Stomach smooth muscle (tissue), 2 donors: ENCODE results near the gene ITGAD.

ENCODE experiments used
- H3K27ac ChIP-seq: one replicate; pipeline ENCODE4 v1.7.0; 2013; ENCODE audit warnings: mild to moderate bottlenecking, low read length, inconsistent platforms
- H3K27me3 ChIP-seq, 2 donors: one replicate each; pipeline ENCODE4 v1.7.0; 2013; ENCODE audit warnings: low read length in 2 of 2; ENCODE audit not compliant: insufficient read depth in 2 of 2, control insufficient read depth in 1 of 2
- H3K36me3 ChIP-seq, 2 donors: one replicate each; pipeline ENCODE4 v1.7.0; 2013; ENCODE audit warnings: low read length in 2 of 2; ENCODE audit not compliant: control insufficient read depth in 2 of 2, insufficient read depth in 2 of 2
- H3K4me1 ChIP-seq: one replicate; pipeline ENCODE4 v1.7.0; 2013; ENCODE audit warnings: low read length; ENCODE audit not compliant: control insufficient read depth, insufficient read depth
- H3K4me3 ChIP-seq, 2 donors: one replicate each; pipeline ENCODE4 v1.7.0; 2013; ENCODE audit warnings: low read length in 2 of 2
- H3K9ac ChIP-seq, 2 donors: one replicate each; pipeline ENCODE4 v1.7.0; 2013; ENCODE audit warnings: low read length in 2 of 2, mild to moderate bottlenecking in 1 of 2
- H3K9me3 ChIP-seq, 2 donors: one replicate each; pipeline ENCODE4 v1.7.0; 2013; ENCODE audit warnings: low read length in 2 of 2; ENCODE audit not compliant: control insufficient read depth in 2 of 2
- donor health status: healthy.
- donor health status: Pancreatic carcinoma.

The ITGAD gene

DNA sequence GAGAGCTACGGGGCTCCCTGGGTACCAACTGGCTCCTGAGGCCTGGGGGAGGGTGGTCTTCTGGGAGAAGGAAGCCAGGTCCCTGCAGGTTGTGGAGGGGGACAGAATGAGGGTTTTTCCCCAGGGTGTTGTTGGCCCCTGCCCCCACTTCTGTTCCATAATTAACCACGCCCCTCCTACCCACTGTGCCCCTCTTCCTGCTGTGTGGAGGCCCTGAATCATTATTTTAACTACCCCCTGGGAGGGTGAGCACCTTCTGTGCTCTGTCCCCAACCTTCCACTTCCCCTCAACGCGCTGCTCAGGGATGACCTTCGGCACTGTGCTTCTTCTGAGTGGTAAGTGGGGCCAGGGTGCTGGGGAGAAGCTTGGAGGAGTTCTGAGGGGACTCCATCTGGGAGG is at the start of gene ITGAD:
ITGAD (plus strand) TSS at position 280 of the 400 bp plus-strand sequence; CDS start at position 306, 26 bp downstream.
- H3K36me3 ChIP-seq: no peaks in the 10 kb centered on the region
- no peak within 1 kb of the TSS for H3K9ac ChIP-seq
- no peak within 1 kb of the TSS for H3K4me3 ChIP-seq
- H3K27ac ChIP-seq: no peak within 1 kb of the TSS
- no peaks in the 10 kb centered on the region for H3K9me3 ChIP-seq
- H3K27me3 ChIP-seq: peaks cover 2% of the 10 kb centered on the region in 2 donors
- H3K4me1 ChIP-seq: no peaks in the 10 kb centered on the region

DNA sequence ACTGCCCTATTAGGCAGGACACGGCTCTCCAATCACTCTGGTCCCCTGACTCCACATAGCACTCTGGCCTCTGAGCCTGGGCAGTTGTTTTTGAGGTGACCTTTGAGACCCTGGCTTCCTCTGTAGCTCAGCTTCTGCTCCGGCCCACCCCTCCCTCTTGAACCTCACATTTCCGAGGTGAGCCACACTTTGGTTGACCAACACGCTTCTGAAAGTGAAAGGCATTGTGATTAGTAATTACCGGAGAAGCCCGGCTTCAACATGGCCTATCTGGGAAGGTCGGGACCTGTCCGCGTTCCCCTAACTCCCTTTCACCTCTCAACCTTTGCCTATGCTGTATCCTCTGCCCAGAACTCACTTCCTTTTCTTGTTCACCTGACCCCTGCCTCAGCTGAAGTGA is 48.4 kb upstream of the ITGAD start:
- no peaks in the 10 kb centered on the region for H3K4me1 ChIP-seq
- no peak overlapping the region for H3K4me3 ChIP-seq
- no peak overlapping the region for H3K9ac ChIP-seq
- no peaks in the 10 kb centered on the region for H3K36me3 ChIP-seq
- H3K27me3 ChIP-seq: peaks cover 0 to 2% of the 10 kb centered on the region in 2 donors
- no peaks in the 10 kb centered on the region for H3K9me3 ChIP-seq
- no peak overlapping the region for H3K27ac ChIP-seq

- Histone ChIP-seq H3K9ac (no peak overlapping the region), H3K4me1 (no peaks in the 10 kb centered on the region), H3K4me3 (no peak overlapping the region), H3K9me3 (no peaks in the 10 kb centered on the region), H3K36me3 (no peaks in the 10 kb centered on the region), H3K27ac (no peak overlapping the region), H3K27me3 (peaks cover 0 to 6% of the 10 kb centered on the region in 2 donors)
These were observed 45.7 kb upstream of the ITGAD start for GRCh38 chr16:31347445-31347844.

GRCh38 chr16:31348579-31348978 is 44.6 kb upstream of the ITGAD start:
- Histone ChIP-seq H3K9me3 (no peaks in the 10 kb centered on the region), H3K9ac (no peak overlapping the region), H3K27me3 (peaks cover 0 to 6% of the 10 kb centered on the region in 2 donors), H3K27ac (no peak overlapping the region), H3K4me3 (no peak overlapping the region), H3K36me3 (no peaks in the 10 kb centered on the region), H3K4me1 (no peaks in the 10 kb centered on the region)

- no peak overlapping the region for H3K9ac ChIP-seq
- no peaks in the 10 kb centered on the region for H3K36me3 ChIP-seq
- H3K4me3 ChIP-seq: no peak overlapping the region
- H3K27ac ChIP-seq: no peak overlapping the region
- H3K9me3 ChIP-seq: no peaks in the 10 kb centered on the region
- H3K27me3 ChIP-seq: peaks cover 0 to 9% of the 10 kb centered on the region in 2 donors
- peaks cover 2% of the 10 kb centered on the region for H3K4me1 ChIP-seq
These were observed 42.7 kb upstream of the ITGAD start for GRCh38 chr16:31350275-31351005.

DNA sequence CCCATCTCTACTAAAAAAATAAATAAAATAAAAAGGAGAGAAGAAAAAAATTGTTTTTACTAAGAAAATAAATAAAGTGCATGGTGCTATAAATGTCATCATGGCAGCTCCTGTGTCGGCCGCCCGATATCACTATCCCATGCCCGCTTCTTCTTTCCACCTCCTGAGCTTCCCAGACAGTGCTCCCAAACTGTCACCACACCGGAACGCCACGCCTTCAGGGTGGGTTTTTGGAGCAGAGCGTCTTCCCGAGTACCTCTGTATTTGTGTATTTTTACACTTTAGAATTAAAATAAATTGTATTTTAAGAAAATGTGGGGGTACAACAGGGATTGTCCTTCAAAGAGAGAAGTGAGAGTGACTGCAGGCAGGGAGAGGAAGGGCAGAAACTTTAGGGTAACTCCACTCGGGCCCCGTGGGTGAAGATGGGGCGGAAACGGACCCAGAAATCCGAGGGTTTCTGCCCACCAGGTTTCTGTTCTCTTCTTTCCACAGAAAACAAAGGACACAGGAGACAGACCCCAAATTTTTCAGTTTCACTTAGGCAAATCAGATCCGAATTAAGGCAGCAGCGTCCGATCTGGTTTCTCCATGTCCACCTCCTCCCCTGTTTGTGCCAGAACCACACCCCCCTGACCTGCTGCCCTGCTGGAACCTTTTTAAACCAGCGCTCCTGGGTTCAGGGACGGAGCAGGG is 41.7 kb upstream of the ITGAD start:
- Histone ChIP-seq H3K9me3 (no peaks in the 10 kb centered on the region), H3K4me1 (peaks cover 2% of the 10 kb centered on the region), H3K4me3 (no peak overlapping the region), H3K36me3 (no peaks in the 10 kb centered on the region), H3K9ac (no peak overlapping the region), H3K27ac (no peak overlapping the region), H3K27me3 (peaks cover 0 to 9% of the 10 kb centered on the region in 2 donors)

- H3K9me3 ChIP-seq: no peaks in the 10 kb centered on the region
- no peaks in the 10 kb centered on the region for H3K36me3 ChIP-seq
- H3K9ac ChIP-seq: no peak overlapping the region
- peaks cover 2% of the 10 kb centered on the region for H3K4me1 ChIP-seq
- peaks cover 0 to 9% of the 10 kb centered on the region in 2 donors for H3K27me3 ChIP-seq
- H3K4me3 ChIP-seq: no peak overlapping the region
- H3K27ac ChIP-seq: no peak overlapping the region
These were observed 41.2 kb upstream of the ITGAD start for GRCh38 chr16:31351942-31352325.

- Histone ChIP-seq H3K36me3 (no peaks in the 10 kb centered on the region), H3K4me3 (no peak overlapping the region), H3K9me3 (no peaks in the 10 kb centered on the region), H3K4me1 (peaks cover 2% of the 10 kb centered on the region), H3K27ac (no peak overlapping the region), H3K9ac (no peak overlapping the region), H3K27me3 (peaks cover 0 to 9% of the 10 kb centered on the region in 2 donors)
These were observed 40.6 kb upstream of the ITGAD start for GRCh38 chr16:31352376-31353115.

- peaks cover 0 to 7% of the 10 kb centered on the region in 2 donors for H3K27me3 ChIP-seq
- no peak within 1 kb of the TSS for H3K9ac ChIP-seq
- no peaks in the 10 kb centered on the region for H3K36me3 ChIP-seq
- H3K4me1 ChIP-seq: peaks cover 2% of the 10 kb centered on the region
- no peaks in the 10 kb centered on the region for H3K9me3 ChIP-seq
- no peak within 1 kb of the TSS for H3K27ac ChIP-seq
- H3K4me3 ChIP-seq: peak within 1 kb of the TSS in 1 of 2 donors; percentile 8
These were observed 38.5 kb upstream of the ITGAD start, which contains the start of gene ITGAX for GRCh38 chr16:31354394-31355291. ITGAX (plus strand) TSS chr16:31355176; CDS start chr16:31355255, 79 bp downstream.
